CD4-positive, alpha-beta T cell (primary cell): Measurements from ENCODE around the gene LITAFD. TPM values are rescaled to one million over a fixed set of nuclear protein-coding genes. Genes with fewer than 3 reads are reported as not detected.

ENCODE experiments used
- ATAC-seq: fragments of 200-7000 bp; cut with Tn5 transposase; one replicate; pipeline ENCODE4 v1.10.0; 2022; ENCODE audit warnings: mild to moderate bottlenecking; ENCODE audit not compliant: poor library complexity
- CTCF ChIA-PET: fragments of 350-600 bp; sonication (Branson Sonifier 250); formaldehyde crosslinking; loops from one replicate; lab custom pipeline; 2021; ENCODE audit warnings: antibody characterized with exemption, inconsistent platforms; lab: Charles Lee
- POLR2A ChIA-PET: fragments of 350-600 bp; sonication (Branson Sonifier 250); formaldehyde crosslinking; loops from one replicate; lab custom pipeline; 2021; ENCODE audit warnings: antibody characterized with exemption, inconsistent platforms; lab: Charles Lee
- DNase-seq, 14 experiments: peaks; one replicate each; pipeline ENCODE4 v3.0.0-alpha.2; 2013 to 2020; ENCODE audit warnings: mixed read lengths in 2 of 14
- H3K27ac ChIP-seq, 2 donors: one replicate each; pipeline versions ENCODE4 v1.5.1 to v1.7.0; 2013; ENCODE audit warnings: low read length in 2 of 2, low read depth in 1 of 2, mild to moderate bottlenecking in 1 of 2
- H3K27me3 ChIP-seq, 2 experiments: 1 replicate in 1 of 2; 2 replicates in 1 of 2; pipeline versions ENCODE4 v1.6.1 to v1.7.0; 2013; ENCODE audit warnings: low read length in 2 of 2, control low read depth in 1 of 2, mild to moderate bottlenecking in 1 of 2, moderate library complexity in 1 of 2; ENCODE audit not compliant: insufficient read depth in 2 of 2, control insufficient read depth in 1 of 2
- H3K36me3 ChIP-seq: one replicate; pipeline ENCODE4 v1.6.1; 2013; ENCODE audit warnings: low read length, control low read depth; ENCODE audit not compliant: insufficient read depth
- H3K4me1 ChIP-seq: one replicate; pipeline ENCODE4 v1.6.1; 2013; ENCODE audit warnings: low read length, control low read depth; ENCODE audit not compliant: insufficient read depth
- H3K4me3 ChIP-seq: one replicate; pipeline ENCODE4 v1.5.1; 2013; ENCODE audit warnings: mild to moderate bottlenecking, low read length, moderate library complexity
- H3K9me3 ChIP-seq, 2 experiments: 1 replicate in 1 of 2; 2 replicates in 1 of 2; pipeline versions ENCODE4 v1.6.1 to v1.7.0; 2013; ENCODE audit warnings: low read length in 2 of 2, mild to moderate bottlenecking in 2 of 2, control low read depth in 1 of 2, moderate library complexity in 1 of 2; ENCODE audit not compliant: control insufficient read depth in 1 of 2, insufficient read depth in 1 of 2
- H3K27ac Mint-ChIP-seq: one replicate; pipeline ENCODE4 v1.8.0; 2020; ENCODE audit warnings: mixed read lengths
- H3K27me3 Mint-ChIP-seq: one replicate; pipeline ENCODE4 v1.8.0; 2021; ENCODE audit warnings: mixed read lengths
- H3K36me3 Mint-ChIP-seq: one replicate; pipeline ENCODE4 v1.8.0; 2021; ENCODE audit warnings: low read depth, mixed read lengths
- H3K4me1 Mint-ChIP-seq: one replicate; pipeline ENCODE4 v1.8.0; 2021; ENCODE audit warnings: low read depth, mixed read lengths
- H3K4me3 Mint-ChIP-seq: one replicate; pipeline ENCODE4 v1.8.0; 2020; ENCODE audit warnings: mild to moderate bottlenecking, mixed read lengths
- H3K9me3 Mint-ChIP-seq: one replicate; pipeline ENCODE4 v1.8.0; 2020; ENCODE audit warnings: mixed read lengths
- intact Hi-C, 2 experiments: fragments of 100-400 bp; cut with DNase I in 1 of 2; cut with micrococcal nuclease in 1 of 2; formaldehyde crosslinking; loops; one replicate each; pipeline versions ENCODE4 v1.15.1 to v1.9.0; 2023 to 2025; cut with DNase I, micrococcal nuclease
- total RNA-seq, 174 experiments: library from RNA in 2 of 174; stranded (reverse) in 2 of 174; gene quantifications; one replicate each; pipeline ENCODE4 v1.2.3 and lab custom pipeline; 2021 to 2026
- TF ChIP-seq, protein P1 (sequence below): fragments of 200-600 bp; IDR thresholded peaks from one replicate; pipeline ENCODE4 v1.8.0; 2022; ENCODE audit warnings: antibody characterized with exemption, mild to moderate bottlenecking

LITAFD gene
- total RNA-seq, 2 experiments from 2014 or later, result 0.60 TPM; not detected in 1

DNA sequence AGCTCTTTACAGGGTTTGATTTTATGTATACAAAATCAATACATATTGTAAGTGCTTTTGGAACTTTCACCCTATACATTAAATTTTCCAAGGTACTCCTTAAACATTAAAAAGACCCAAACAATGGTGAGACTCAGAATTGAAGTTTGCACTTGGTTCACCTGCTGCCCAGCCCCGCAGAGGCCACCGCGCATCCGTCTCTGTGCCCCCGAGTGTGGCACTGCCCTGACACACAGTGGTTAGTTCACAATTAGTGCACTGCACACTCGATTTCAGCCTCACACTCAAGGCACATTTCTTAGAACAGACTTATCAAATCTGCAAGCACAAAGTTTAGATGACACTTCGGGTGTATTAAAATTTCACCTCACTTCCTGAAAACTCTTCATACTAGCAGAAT lies 43.3 kb downstream of the LITAFD start:
- TF ChIP-seq, protein P1, sequence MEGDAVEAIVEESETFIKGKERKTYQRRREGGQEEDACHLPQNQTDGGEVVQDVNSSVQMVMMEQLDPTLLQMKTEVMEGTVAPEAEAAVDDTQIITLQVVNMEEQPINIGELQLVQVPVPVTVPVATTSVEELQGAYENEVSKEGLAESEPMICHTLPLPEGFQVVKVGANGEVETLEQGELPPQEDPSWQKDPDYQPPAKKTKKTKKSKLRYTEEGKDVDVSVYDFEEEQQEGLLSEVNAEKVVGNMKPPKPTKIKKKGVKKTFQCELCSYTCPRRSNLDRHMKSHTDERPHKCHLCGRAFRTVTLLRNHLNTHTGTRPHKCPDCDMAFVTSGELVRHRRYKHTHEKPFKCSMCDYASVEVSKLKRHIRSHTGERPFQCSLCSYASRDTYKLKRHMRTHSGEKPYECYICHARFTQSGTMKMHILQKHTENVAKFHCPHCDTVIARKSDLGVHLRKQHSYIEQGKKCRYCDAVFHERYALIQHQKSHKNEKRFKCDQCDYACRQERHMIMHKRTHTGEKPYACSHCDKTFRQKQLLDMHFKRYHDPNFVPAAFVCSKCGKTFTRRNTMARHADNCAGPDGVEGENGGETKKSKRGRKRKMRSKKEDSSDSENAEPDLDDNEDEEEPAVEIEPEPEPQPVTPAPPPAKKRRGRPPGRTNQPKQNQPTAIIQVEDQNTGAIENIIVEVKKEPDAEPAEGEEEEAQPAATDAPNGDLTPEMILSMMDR, result no peak
- Histone ChIP-seq H3K27ac (no peak overlapping the region), H3K4me1 (peaks cover 17% of the 10 kb centered on the region), H3K4me3 (no peak overlapping the region), H3K9me3 (no peaks in the 10 kb centered on the region), H3K36me3 (peaks cover 84% of the 10 kb centered on the region), H3K27me3 (no peaks in the 10 kb centered on the region)
- no peaks in the 10 kb centered on the region for H3K27me3 Mint-ChIP-seq
- ATAC-seq (no peak), DNase-seq (no peak)
- no peak overlapping the region for H3K4me3 Mint-ChIP-seq
- CTCF ChIA-PET, result interaction anchor here (1.3 to 1.4 kb wide), 2 partner anchors 11 to 83 kb away, joined by 3 to 8 read pairs; no protein-coding TSS in a partner anchor
- peaks cover 93% of the 10 kb centered on the region for H3K36me3 Mint-ChIP-seq
- intact Hi-C loops, result no loop called here
- peaks cover 46% of the 10 kb centered on the region for H3K4me1 Mint-ChIP-seq
- POLR2A ChIA-PET, result no interaction called here
- no peaks in the 10 kb centered on the region for H3K9me3 Mint-ChIP-seq
- H3K27ac Mint-ChIP-seq, result no peak overlapping the region

DNA sequence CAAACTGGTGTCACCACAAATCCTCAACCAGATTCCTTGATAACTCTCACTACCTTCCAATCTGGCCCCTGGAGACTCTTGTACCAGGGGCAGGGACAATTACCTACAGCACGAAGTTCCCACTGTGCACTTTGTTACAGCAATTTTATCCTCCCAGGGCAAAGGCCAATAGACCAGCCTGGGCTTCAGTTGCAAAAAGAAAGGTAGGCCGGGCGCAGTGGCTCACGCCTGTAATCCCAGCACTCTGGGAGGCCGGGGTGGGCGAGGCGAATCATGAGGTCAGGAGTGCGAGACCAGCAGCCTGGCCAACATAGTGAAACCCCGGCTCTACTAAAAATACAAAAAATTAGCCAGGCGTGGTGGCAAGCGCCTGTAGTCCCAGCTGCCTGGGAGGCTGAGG lies 44.7 kb downstream of the LITAFD start:
- no peak for ATAC-seq
- POLR2A ChIA-PET, result no interaction called here
- peaks cover 46% of the 10 kb centered on the region for H3K4me1 Mint-ChIP-seq
- TF ChIP-seq, protein P1, result no peak
- H3K4me3 Mint-ChIP-seq, result no peak overlapping the region
- H3K36me3 ChIP-seq, result peaks cover 70% of the 10 kb centered on the region
- H3K27ac ChIP-seq, result no peak overlapping the region
- no peaks in the 10 kb centered on the region for H3K27me3 Mint-ChIP-seq
- H3K4me1 ChIP-seq, result peaks cover 14% of the 10 kb centered on the region
- H3K9me3 ChIP-seq, result no peaks in the 10 kb centered on the region
- H3K27ac Mint-ChIP-seq, result no peak overlapping the region
- CTCF ChIA-PET, result no interaction called here
- DNase-seq, result no peak
- no peaks in the 10 kb centered on the region for H3K27me3 ChIP-seq
- no peak overlapping the region for H3K4me3 ChIP-seq
- H3K36me3 Mint-ChIP-seq, result peaks cover 82% of the 10 kb centered on the region
- H3K9me3 Mint-ChIP-seq, result no peaks in the 10 kb centered on the region
- intact Hi-C loops, result no loop called here

DNA sequence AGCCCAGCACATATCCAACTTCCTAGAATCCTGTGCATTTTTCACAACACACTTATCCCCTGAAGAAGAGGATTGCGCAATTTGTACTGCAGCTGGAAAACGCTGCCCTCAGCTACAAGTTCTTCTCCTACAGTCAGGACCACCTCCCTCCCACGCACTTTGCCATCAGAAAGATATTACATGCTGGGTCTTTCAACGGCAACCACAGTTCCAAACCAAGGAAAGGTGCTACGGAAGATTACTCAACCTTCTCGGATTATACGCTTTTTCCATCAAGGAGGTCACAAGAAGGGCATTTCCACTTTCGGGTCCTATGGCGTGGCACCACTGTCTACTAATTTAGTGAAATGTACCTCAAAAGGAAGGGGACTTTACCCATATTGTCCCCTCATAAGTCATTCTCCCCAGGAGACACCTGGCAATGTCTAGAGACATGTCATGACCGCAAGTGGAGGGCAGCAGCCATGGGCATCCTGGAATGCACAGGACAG lies 46.4 kb downstream of the LITAFD start:
- CTCF ChIA-PET, result interaction anchor here (1.3 to 1.5 kb wide), 2 partner anchors 8 to 81 kb away, joined by 3 to 7 read pairs; no protein-coding TSS in a partner anchor
- ATAC-seq, result no peak
- H3K36me3 Mint-ChIP-seq, result peaks cover 66% of the 10 kb centered on the region
- peaks cover 55% of the 10 kb centered on the region for H3K4me1 Mint-ChIP-seq
- H3K36me3 ChIP-seq, result peaks cover 56% of the 10 kb centered on the region
- TF ChIP-seq, protein P1, result no peak
- no peaks in the 10 kb centered on the region for H3K9me3 ChIP-seq
- no peaks in the 10 kb centered on the region for H3K27me3 Mint-ChIP-seq
- intact Hi-C loops, result loop anchor here in 1 of 2 experiments (2.0 kb wide), 1 partner anchor 16 kb away; no protein-coding TSS in a partner anchor
- no peak overlapping the region for H3K27ac Mint-ChIP-seq
- no peaks in the 10 kb centered on the region for H3K9me3 Mint-ChIP-seq
- no peak overlapping the region for H3K27ac ChIP-seq
- H3K4me1 ChIP-seq, result peaks cover 17% of the 10 kb centered on the region
- POLR2A ChIA-PET, result no interaction called here
- H3K27me3 ChIP-seq, result no peaks in the 10 kb centered on the region
- H3K4me3 ChIP-seq, result no peak overlapping the region
- no peak overlapping the region for H3K4me3 Mint-ChIP-seq
- DNase-seq, result no peak
